ENCODE data around the gene KMT5B.

The KMT5B gene

DNA sequence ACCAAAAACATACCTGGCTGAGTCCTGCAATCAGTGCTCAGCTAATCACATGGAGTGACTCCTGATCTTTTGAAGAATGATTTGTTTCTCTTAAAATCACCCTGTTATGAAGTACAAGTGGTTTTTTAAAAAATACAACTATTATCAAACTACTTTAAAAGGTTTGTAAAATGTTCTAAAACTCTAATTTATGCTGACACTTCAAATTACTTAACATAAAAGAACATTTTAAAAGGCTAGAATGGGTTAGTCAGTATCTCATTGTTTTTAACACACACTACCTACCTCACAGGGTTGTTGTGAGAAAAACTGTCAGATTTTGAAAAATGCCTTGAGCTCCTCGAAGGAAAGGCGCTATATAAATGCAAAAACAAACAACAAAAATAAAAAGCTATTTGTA, 33.2 kb downstream of the KMT5B start:
- DNase-seq, result no peak

DNA sequence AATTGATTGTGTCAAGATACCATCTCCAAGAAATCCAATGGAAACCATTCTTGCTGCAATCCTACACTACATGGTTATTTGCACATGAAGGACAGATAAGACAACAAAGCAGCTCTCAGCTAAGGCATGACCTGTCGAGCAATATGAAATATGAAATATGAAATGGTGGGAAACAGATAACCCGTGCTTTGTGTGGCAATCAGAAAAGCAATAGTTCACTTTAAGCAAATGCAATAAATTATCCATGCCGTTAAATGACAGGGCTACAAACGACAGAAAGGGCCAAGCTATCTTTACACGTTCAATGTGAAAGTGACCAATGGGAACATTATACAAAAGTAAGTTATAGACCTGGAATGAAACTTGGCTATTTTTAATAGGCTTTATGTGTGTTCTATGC, 35.2 kb downstream of the KMT5B start:
- no peak for DNase-seq

DNA sequence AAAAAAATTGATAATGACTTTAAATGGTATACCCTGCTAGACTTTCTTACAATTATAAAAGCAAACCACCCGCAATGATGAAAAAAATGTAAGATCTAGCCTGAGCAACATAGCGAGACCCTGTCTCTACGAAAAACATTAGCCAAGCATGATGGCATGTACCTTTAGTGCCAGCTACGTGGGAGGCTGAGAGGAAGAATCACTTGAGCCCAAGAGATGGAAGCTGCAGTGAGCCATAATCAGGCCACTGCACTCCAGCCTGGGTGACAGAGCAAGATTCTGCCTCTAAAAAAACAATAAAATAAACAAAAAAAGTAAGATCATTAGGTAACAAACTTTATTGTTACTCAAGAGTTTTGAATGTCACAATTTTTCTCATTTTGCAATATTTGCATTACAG, 39.2 kb downstream of the KMT5B start:
- DNase-seq, result no peak

DNA sequence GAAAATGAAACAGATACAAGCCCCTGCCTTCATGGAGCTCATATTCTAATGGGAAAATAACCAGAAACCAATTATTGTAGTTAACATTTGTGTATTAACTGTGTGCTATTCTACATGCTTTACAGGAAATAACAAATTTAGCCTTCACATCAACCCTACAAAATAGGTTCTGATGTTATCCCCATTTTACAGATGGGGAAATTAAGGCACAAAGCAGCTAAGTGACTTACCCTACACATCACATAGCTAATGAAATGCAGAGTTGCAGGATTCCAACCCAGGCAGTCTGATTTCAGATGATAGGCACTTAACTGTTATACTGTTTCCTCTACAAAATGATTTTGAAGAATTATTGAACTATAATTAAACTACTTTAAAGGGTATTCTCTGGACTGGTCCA, 43.7 kb downstream of the KMT5B start:
- DNase-seq, result no peak

DNA sequence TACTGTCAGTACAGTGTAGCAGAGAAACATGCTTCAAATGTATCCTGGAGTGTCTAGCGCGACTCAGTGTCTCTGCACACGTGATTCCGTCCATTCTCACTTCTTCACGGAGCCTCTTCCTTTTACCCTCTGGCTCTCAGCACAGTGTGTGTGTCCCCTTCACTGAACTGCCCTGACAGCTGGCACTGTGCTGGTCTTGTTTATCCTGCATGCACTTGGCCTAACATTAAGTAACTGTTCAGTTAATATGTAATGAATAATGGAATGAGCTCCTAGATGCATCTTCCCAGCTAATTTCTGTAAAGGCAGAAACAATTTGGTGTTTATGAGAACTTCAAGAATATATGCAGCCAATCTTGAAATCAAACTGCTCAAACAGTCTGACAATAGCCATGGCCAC, 44.4 kb downstream of the KMT5B start:
- DNase-seq, result no peak

DNA sequence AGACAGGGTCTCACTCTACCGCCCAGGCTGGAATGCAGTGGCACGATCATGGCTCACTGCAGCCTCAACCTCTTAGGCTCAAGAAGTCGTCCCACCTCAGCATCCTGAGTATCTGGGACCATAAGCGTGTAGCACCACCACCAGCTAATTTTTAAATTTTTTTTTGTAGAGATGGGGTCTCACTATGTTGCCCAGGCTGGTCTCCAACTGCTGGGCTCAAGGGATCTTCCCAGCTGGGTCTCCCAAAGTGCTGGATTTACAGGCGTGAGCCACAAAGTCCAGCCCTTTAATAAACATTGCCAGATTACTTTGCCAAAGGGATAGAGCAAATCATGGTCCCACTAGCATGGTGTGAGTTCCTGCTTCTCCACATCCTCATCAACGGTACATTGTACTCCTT, 45.6 kb downstream of the KMT5B start:
- DNase-seq, result no peak

DNA sequence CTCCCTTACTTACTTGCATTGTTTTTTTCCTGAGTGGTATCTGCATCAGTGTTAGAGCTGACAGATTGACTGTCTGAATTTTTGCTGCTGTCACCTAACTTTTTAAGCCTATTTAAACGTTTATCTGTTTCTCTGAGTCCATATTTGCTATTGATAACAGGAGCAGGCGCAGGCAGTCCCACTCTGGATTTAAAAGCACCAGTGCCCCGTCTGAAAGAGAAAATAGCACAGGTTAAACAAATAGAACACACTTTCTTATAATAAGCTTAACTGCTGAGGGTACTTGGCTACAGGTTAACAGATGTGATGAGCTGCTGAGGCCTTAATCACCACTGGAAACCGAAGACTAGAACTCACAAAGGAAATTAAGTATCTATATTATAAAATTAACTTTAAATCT, 46.1 kb downstream of the KMT5B start:
- DNase-seq, result no peak

DNA sequence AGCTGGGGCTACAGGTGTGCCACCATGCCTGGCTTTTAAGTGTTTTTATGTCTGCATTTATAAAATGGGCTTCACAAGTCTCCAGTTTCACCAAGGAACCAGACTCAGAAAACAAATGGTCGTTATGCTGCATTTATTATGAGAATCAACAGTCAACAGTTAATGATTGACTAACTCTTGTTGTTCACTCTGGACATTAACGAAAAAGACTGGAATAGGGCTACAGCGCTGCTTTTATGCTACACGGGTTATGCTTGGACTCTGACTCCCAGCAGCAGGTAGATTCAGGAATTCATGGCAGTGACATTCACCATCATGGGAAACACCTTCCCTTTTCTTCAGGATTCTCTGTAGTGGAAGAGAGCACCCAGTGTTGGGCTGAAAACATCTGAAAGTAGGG, 47.5 kb downstream of the KMT5B start:
- DNase-seq, result no peak

DNA sequence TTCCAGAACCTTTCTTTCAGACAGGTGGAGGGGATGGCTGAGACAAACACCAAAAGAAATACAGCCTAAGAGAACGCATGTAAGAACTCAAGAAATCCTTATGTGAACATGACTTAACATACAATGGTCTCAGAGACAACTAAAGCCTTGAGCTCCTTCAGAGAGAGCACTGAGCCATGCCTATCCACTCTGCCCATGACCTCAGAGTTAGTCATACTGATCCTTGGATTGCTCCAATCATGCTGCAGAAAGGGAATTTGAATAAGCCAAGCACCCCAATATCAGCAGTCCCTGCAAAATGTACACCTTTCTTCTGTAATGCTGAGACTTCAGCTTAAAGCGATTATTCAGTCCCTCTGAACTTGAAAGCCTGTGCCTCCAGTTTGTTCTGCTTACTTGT, 48.7 kb downstream of the KMT5B start:
- DNase-seq, result no peak

DNA sequence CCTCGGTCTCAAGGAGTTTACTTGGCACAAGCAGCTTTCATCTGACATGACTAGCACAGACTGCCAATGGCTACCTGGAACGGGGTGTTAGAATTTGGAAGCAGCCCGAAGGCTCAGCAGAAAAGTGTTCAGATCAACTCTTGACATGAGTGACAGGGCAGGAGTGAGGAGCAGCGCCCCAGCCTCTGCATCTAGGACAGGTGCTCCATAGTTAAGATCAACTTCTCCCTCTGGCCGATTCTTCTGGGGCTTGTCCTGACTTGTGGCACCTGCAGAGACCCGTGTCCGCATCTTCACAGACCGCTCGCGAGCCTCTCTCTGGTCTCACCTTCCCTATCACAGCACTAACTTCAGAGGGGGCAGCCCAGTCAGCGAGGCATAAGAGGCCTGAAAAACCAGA, 49.4 kb downstream of the KMT5B start:
- no peak for DNase-seq

DNA sequence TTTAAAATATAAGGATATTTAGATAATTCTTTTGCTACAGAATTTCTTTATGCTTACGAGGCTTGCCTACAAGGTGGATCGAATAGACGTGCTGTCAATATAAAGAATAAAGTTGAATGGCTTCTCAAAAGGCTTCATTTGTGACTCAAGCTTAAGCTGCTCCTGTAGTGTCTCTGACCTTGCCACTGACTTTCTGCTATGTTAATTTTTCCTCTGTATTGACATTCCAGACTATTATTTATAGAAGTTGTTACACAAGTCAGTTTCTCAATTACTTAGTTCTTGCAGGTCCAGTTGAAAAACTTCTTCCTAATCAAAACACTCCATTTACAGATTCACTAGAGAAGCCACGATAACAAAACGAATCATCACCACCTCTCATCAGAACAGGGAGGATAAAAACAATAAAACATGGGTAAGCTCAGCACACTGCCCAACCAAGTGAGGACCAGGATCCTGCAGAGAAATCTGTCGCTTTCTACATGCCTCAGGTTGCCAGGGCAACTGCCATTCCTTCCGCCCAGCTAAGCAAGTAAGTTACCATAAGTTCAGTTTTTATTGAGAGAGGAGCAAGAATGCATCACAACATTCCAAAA, 52.9 kb downstream of the KMT5B start:
- no peak for DNase-seq

DNA sequence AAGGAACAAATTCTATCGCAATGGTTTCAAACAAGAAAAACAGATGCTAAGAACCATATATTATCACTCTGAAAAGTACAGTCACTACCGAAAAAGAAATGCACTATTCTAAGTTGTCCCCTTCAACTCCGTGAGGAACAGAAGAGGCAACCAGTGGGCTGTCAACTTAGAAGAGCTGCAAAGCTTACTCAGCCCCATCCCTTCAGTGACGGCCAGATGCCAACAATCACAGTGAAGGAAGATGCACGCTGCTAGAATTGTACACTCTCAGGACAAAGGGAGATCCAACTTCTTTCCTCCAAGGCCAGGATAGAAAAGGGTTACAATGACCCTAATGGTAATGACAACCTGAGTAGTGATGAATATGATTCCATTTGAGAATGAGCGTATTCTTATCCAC, 53.4 kb downstream of the KMT5B start:
- no peak for DNase-seq

DNA sequence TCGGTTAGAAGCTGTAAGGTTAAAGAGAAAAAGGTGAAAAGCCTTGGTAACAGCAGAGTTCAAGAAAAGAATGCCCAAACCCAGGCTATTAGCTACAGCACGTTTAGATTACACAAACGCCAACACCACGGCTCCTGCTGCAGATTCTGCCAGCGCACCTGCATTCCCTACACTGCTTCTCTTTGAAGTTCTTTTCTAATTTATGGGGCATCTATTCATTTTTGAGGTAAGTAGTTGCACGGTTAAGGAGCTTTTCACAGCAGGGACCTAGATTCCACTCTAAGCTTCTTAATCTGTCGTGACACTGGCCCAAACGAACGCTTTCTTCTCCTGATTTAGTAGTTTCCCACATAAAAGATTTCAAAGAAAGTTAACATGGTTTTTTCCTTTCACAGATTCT, 53.9 kb downstream of the KMT5B start:
- no peak for DNase-seq

DNA sequence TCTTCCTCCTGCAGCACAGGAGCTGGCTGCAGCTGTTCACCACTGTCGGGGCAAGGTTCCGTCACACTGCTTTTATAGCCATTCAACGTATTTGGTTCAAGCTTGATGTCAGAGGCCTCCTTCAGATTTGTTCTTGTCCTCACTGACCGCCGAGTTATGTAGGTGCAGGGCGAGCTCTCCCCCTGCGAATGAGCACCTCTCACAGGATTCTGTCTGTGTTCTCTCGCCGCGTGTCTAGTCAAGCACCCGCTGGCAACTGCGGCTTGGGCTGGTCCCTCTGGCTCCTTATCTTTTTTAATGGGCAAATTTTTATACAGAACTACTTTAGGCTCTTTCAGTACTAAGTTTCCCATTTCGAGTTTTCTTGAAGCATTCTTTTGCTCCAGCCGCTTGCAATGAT, 54.5 kb downstream of the KMT5B start:
- no peak for DNase-seq

DNA sequence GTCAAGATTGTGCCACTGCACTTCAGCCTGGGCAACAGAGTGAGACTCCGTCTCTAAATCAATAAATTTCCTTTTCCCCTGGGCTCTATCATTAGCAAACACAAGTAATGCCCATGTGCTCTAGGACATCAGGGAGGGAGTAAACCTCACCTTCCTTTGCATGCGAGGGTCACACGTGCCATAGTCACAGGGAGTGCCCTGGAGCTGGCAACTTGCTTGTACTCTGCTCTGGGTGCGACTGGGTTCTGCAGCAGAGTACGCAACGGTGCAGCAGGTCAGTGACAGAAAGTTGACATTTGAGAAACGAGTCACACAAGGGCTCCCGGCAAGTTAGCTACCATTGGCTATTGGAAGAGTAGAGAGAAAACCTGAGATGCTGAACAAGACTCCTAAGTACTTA, 59.4 kb downstream of the KMT5B start:
- no peak for DNase-seq

DNA sequence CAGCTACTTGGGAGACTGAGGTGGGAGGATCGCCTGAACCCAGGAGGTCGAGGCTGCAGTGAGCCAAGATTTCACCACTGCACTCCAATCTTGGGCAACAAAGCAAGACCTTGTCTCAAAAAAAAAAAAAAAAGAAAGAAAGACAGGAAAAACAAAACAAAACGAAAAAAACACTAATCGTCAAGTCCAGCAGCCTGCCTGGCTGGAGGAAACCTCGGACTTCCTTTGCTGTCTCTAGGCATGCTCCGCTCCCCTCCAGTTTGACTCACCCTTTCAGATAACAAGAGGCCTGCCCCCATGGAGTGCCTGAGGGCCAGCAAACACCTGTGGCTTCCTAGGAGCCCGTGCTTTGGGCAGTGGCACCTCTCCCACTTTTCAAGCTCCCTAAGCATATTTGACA, 63.1 kb downstream of the KMT5B start:
- DNase-seq, result no peak

DNA sequence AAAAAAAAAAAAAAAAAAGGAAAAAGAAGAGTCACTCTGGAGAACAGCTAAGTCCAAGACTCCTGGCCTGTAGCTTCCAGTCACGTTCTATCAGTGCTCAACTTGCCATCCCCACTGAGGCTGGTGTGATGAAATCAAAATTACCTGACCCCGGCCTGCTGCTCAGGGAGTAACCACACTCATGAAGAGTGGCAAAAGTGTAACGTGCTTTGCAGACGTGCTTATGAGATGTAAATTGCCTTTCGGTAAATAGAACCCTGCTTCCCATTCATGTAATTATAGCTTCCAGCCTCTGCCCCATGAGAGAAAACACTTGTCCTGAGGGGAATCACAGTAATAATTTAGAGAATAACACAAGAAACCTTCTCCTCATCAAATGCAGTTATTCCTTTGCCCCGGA, 63.7 kb downstream of the KMT5B start:
- no peak for DNase-seq

DNA sequence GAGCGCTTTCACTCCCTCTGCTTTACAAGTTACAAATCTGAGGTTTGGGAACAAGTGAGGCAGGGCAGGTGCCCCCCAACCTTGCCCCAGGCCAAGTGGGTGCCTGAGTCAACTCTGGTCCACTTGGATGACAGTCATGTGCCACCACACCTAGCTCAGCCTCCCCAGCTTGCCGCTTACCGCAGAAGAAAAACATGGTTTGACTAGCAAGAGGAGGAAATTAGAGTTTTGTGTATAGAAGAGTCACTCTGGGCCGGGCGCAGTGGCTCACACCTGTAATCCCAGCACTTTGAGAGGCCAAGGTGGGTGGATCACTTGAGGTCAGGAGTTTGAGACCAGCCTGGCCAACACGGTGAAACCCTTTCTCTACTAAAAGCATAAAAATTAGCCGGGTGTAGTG, 64.2 kb downstream of the KMT5B start:
- DNase-seq, result no peak

DNA sequence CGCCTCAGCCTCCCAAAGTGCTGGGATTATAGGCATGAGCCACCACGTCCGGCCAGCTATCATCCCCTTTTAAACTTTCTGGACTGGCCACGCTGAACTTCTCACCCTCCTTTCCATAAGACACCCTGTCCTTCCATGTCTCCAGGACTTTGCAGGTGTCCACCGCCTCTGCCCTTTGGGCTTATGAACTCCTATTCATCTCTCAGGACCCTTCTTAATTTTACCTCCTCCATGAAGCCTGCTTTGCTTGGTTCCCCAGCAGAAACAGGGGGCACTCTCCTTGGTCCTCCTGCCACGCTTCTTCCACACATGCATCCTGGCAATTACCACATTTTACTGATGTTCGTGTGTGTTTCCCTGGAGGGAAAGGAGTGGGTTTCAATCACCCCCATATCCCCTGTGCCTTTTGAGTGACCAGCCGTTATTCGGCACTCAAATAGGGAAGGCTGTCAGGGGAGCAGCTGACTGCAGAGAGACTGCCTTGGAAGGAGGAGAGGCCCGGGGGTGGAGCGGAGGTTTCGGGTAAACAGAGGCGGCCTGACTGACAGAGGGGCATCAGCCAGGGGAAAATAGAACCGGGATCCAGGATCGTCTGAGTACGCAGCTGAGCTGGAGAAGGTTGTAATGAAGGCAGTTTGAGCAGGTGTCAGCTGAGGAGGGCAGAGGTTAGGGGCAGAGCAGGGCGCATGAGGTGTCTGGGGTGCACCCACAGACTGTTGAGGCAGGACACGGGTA, 64.9 kb downstream of the KMT5B start:
- DNase-seq, result no peak

DNA sequence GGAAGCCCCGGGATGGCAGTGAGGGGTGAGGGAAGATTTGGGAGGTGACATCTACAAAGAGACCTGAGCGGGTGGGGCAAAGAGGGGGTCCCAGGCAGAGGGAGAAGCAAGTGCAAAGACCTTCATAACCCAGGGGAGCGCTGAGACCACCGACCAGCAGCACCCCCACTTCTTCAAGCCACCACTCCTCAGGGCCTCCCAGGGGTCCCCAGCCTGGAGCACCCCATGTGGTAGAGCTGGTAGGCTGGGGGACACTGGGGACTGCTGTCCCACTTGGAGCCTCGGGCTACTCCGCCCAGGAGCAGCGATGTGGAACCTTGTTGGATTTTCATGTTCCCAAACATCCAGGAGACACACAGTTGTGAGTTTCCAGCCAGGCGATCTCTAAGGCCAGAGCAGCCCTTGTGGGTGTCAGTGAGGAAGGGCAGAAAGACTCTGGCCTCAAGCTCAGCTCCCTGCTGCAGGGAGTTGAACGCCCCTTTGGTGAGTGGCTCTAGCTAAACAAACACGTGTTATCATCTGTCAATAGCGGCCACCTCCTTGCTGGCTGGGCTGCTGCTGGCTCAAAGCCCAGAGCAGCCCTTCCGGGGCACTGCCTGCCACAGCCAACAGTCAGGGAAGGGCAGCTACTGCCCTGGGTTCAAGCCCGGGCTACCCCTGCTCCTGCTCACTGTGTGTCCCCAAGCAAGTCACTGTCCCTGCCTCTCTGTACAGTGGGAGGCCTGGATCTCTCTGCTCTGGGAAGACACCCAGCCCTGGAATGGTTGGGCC, 66.2 kb downstream of the KMT5B start:
- no peak for DNase-seq

DNA sequence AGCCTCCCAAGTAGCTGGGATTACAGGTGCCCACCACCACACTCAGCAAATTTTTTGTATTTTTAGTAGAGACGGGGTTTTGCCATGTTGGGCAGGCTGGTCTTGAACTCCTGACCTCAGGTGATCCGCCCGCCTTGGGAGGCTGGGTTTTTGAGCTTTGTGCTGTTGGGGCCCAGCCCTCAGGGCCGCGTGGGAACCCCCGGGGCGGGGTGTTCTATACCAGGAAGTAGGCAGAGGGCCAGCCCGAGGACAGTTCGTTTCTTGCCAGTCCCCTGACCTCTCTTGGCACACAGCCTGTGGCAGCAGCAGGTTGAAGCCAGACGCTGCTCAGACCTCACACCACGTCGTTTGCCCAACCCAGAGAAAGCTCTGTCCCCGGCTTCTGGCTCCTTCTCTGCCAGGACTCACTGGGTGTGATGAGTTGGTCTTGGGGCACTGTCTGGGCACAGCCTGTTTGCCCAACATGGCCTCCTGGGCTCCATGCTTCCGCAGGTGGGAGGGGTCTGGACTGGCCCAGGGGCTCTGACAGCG, 67.0 kb downstream of the KMT5B start:
- DNase-seq, result no peak

DNA sequence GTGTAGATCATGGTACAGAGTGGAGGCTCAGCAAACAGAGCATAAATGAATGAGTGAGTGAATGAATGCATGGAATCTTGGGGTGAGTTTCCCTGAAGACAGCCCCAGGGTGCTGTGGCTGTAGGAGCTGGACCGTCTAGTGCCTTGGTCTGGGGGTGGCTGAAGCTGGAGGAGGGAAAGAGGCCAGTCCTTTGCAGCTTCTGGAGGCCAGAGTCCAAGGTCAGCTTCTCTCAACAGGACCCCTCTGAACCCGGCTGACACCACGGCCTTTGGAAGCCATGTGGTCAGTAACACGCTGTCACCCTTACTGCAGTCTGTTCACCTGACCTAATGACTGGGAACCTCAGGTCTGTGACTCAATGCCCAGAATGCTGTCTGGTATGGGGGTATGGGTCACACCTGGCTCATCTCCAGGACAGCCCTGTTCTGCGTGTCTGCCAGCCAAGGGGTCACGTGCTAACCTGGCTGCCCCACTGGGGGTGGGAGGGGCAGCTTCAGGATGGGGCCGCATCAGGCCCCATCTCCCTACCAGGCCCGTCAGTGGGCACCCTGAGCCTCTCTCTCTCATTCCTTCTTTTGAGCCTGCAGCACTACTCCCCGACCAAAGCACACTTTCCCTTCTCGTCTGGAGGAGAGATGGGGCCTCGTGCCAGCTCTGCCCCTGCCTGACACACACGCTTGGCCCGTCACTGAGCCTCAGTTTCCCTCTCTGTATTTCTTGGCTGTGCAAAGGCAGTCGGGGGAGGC, 67.8 kb downstream of the KMT5B start:
- no peak for DNase-seq

DNA sequence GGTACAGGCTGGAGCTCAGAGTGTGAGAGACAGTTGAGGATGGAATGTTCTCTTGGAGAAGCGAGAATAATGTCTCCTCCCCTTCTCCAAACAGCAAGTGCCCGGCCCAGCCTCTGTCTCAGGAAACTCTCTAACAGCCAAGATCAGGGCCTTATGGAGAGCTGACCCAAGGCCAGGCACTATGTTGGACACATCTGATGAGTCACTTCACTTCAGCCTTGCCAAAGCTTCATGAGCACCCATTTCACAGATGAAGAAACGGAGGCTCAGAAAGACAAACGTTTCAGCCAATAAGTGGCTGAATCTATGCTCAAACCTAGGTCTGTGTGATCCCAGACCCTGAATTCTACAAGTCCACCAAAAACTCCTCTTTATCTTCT, 69.8 kb downstream of the KMT5B start:
- no peak for DNase-seq
